WTC11 (cell line): ENCODE results near the gene NXPH4. TPM values are rescaled to one million over a fixed set of nuclear protein-coding genes. Genes with fewer than 3 reads are reported as not detected.

Source experiments
- ATAC-seq: fragments of 200-7000 bp; cut with Tn5 transposase; 2 replicates; pipeline ENCODE4 v1.10.0; 2021; ENCODE audit warnings: mild to moderate bottlenecking, moderate library complexity
- CTCF ChIA-PET: fragments of 300-600 bp; sonication (Branson Sonifier 250); formaldehyde crosslinking; loops from one replicate; lab custom pipeline; 2021; ENCODE audit warnings: antibody characterized with exemption; lab: Charles Lee
- POLR2A ChIA-PET: fragments of 350-600 bp; sonication (Branson Sonifier 250); formaldehyde crosslinking; loops from one replicate; lab custom pipeline; 2021; ENCODE audit warnings: antibody characterized with exemption; lab: Charles Lee
- DNase-seq: peaks from one replicate; pipeline ENCODE4 v3.0.0; 2021; ENCODE audit warnings: low spot score
- H3K27ac Mint-ChIP-seq: 2 replicates; pipeline ENCODE4 v1.8.0; 2021; ENCODE audit warnings: mixed read lengths
- H3K27me3 Mint-ChIP-seq: 2 replicates; pipeline ENCODE4 v1.8.0; 2021; ENCODE audit warnings: low read depth, mild to moderate bottlenecking, moderate library complexity, mixed read lengths
- H3K36me3 Mint-ChIP-seq: 2 replicates; pipeline ENCODE4 v1.8.0; 2021; ENCODE audit warnings: mixed read lengths
- H3K4me1 Mint-ChIP-seq: 2 replicates; pipeline ENCODE4 v1.8.0; 2022; ENCODE audit warnings: mixed read lengths
- H3K4me3 Mint-ChIP-seq: 2 replicates; pipeline ENCODE4 v1.8.0; 2021; ENCODE audit warnings: mild to moderate bottlenecking, moderate library complexity, mixed read lengths
- H3K9me3 Mint-ChIP-seq: 2 replicates; pipeline ENCODE4 v1.8.0; 2021; ENCODE audit warnings: mixed read lengths
- GTF2I ChIP-seq: fragments of 250-450 bp; sonication (Bioruptor Pico); conservative IDR thresholded peaks from 2 replicates; pipeline ENCODE4 v1.4.0; 2021; ENCODE audit warnings: mild to moderate bottlenecking
- JUN ChIP-seq: sonication (generic); formaldehyde crosslinking; IDR thresholded peaks from 2 replicates; pipeline ENCODE4 v1.8.0; 2023; ENCODE audit warnings: mild to moderate bottlenecking, missing genetic modification reagents
- MXD4 ChIP-seq: fragments of 250-450 bp; sonication (Bioruptor Pico); IDR thresholded peaks from 2 replicates; pipeline ENCODE4 v1.8.0; 2021; ENCODE audit warnings: mild to moderate bottlenecking, moderate library complexity, borderline replicate concordance
- NR1H2 ChIP-seq: sonication (generic); formaldehyde crosslinking; IDR thresholded peaks from 2 replicates; pipeline ENCODE4 v1.9.0; 2021; ENCODE audit warnings: mild to moderate bottlenecking, moderate library complexity, missing genetic modification reagents
- RORB ChIP-seq: fragments of 250-450 bp; sonication (Bioruptor Pico); IDR thresholded peaks from 2 replicates; pipeline ENCODE4 v1.9.0; 2021; ENCODE audit warnings: mild to moderate bottlenecking
- SP1 ChIP-seq: sonication (generic); formaldehyde crosslinking; conservative IDR thresholded peaks from 2 replicates; pipeline ENCODE4 v1.8.1; 2022; ENCODE audit warnings: missing genetic modification reagents
- TEAD1 ChIP-seq: sonication (generic); formaldehyde crosslinking; IDR thresholded peaks from 2 replicates; pipeline ENCODE4 v1.8.0; 2022; ENCODE audit warnings: mild to moderate bottlenecking, missing genetic modification reagents
- ZBTB21 ChIP-seq: sonication (generic); formaldehyde crosslinking; IDR thresholded peaks from 2 replicates; pipeline ENCODE4 v1.8.1; 2023; ENCODE audit warnings: mild to moderate bottlenecking, missing genetic modification reagents, borderline replicate concordance
- ZNF232 ChIP-seq: sonication (generic); formaldehyde crosslinking; IDR thresholded peaks from 2 replicates; pipeline ENCODE4 v1.8.0; 2022; ENCODE audit warnings: mild to moderate bottlenecking, missing genetic modification reagents
- ZNF317 ChIP-seq: sonication (generic); formaldehyde crosslinking; IDR thresholded peaks from 2 replicates; pipeline ENCODE4 v1.8.1; 2023; ENCODE audit warnings: low read depth, mild to moderate bottlenecking, moderate library complexity, missing genetic modification reagents, borderline replicate concordance
- ZNF396 ChIP-seq: fragments of 250-450 bp; sonication (Bioruptor Pico); IDR thresholded peaks from 2 replicates; pipeline ENCODE4 v1.8.0; 2021; ENCODE audit warnings: mild to moderate bottlenecking, moderate library complexity, borderline replicate concordance
- ZNF416 ChIP-seq: fragments of 250-450 bp; sonication (Bioruptor Pico); IDR thresholded peaks from 2 replicates; pipeline ENCODE4 v1.9.0; 2021; ENCODE audit warnings: mild to moderate bottlenecking, inconsistent platforms
- total RNA-seq: library from RNA; stranded (reverse); gene quantifications from 3 replicates; pipeline ENCODE4 v1.2.3, GENCODE V29; 2021
- TF ChIP-seq, protein P1 (sequence below): fragments of 250-450 bp; sonication (Bioruptor Pico); IDR thresholded peaks from 2 replicates; pipeline ENCODE4 v1.9.0; 2021; ENCODE audit warnings: mild to moderate bottlenecking, borderline replicate concordance
- TF ChIP-seq, protein P2 (sequence below): sonication (generic); formaldehyde crosslinking; IDR thresholded peaks from 2 replicates; pipeline ENCODE4 v1.8.0; 2022; ENCODE audit warnings: mild to moderate bottlenecking, missing genetic modification reagents
- TF ChIP-seq, protein P3 (sequence below): fragments of 200-600 bp; IDR thresholded peaks from 2 replicates; pipeline ENCODE4 v1.8.0; 2022; ENCODE audit warnings: antibody characterized with exemption
- TF ChIP-seq, protein P4 (sequence below): fragments of 250-450 bp; sonication (Bioruptor Pico); conservative IDR thresholded peaks from 2 replicates; pipeline ENCODE4 v1.9.0; 2021; ENCODE audit warnings: mild to moderate bottlenecking
- TF ChIP-seq, protein P5 (sequence below): sonication (generic); formaldehyde crosslinking; conservative IDR thresholded peaks from 2 replicates; pipeline ENCODE4 v1.8.1; 2022; ENCODE audit warnings: mild to moderate bottlenecking, missing genetic modification reagents
- TF ChIP-seq, protein P6 (sequence below): sonication (generic); formaldehyde crosslinking; IDR thresholded peaks from 2 replicates; pipeline ENCODE4 v1.8.1; 2023; ENCODE audit warnings: mild to moderate bottlenecking, moderate library complexity, missing genetic modification reagents
- TF ChIP-seq, protein P7 (sequence below): sonication (generic); formaldehyde crosslinking; IDR thresholded peaks from 2 replicates; pipeline ENCODE4 v1.8.0; 2022; ENCODE audit warnings: missing genetic modification reagents

The NXPH4 gene
- total RNA-seq, 1 experiment from 2014 or later, result 4.9 TPM

DNA sequence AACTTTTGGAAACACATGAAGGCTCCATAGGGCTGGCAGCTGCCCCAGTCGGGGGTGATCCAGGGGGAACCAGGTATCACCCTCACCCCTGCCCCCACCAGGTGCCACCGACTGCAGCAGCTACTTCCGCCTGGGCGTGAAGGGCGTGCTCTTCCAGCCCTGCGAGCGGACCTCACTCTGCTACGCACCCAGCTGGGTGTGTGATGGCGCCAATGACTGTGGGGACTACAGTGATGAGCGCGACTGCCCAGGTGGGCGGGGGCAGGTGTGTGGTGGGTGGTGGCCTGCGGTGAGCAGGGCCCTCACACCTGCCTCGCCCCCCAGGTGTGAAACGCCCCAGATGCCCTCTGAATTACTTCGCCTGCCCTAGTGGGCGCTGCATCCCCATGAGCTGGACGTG lies 22.3 kb upstream of the NXPH4 start:
- H3K4me1 Mint-ChIP-seq, result no peaks in the 10 kb centered on the region
- H3K4me3 Mint-ChIP-seq, result no peak overlapping the region
- TF ChIP-seq GTF2I (CRISPR knock-in tag) (no peak), TEAD1 (CRISPR knock-in tag) (no peak), ZBTB21 (no peak), ZNF396 (CRISPR knock-in tag) (no peak), RORB (CRISPR knock-in tag) (no peak), SP1 (CRISPR knock-in tag) (no peak), JUN (CRISPR knock-in tag) (no peak), ZNF317 (CRISPR knock-in tag) (no peak), MXD4 (CRISPR knock-in tag) (no peak), NR1H2 (CRISPR knock-in tag) (no peak), ZNF416 (CRISPR knock-in tag) (no peak), ZNF232 (CRISPR knock-in tag) (no peak)
- TF ChIP-seq, protein P1, sequence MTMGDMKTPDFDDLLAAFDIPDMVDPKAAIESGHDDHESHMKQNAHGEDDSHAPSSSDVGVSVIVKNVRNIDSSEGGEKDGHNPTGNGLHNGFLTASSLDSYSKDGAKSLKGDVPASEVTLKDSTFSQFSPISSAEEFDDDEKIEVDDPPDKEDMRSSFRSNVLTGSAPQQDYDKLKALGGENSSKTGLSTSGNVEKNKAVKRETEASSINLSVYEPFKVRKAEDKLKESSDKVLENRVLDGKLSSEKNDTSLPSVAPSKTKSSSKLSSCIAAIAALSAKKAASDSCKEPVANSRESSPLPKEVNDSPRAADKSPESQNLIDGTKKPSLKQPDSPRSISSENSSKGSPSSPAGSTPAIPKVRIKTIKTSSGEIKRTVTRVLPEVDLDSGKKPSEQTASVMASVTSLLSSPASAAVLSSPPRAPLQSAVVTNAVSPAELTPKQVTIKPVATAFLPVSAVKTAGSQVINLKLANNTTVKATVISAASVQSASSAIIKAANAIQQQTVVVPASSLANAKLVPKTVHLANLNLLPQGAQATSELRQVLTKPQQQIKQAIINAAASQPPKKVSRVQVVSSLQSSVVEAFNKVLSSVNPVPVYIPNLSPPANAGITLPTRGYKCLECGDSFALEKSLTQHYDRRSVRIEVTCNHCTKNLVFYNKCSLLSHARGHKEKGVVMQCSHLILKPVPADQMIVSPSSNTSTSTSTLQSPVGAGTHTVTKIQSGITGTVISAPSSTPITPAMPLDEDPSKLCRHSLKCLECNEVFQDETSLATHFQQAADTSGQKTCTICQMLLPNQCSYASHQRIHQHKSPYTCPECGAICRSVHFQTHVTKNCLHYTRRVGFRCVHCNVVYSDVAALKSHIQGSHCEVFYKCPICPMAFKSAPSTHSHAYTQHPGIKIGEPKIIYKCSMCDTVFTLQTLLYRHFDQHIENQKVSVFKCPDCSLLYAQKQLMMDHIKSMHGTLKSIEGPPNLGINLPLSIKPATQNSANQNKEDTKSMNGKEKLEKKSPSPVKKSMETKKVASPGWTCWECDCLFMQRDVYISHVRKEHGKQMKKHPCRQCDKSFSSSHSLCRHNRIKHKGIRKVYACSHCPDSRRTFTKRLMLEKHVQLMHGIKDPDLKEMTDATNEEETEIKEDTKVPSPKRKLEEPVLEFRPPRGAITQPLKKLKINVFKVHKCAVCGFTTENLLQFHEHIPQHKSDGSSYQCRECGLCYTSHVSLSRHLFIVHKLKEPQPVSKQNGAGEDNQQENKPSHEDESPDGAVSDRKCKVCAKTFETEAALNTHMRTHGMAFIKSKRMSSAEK, result no peak
- TF ChIP-seq, protein P2, sequence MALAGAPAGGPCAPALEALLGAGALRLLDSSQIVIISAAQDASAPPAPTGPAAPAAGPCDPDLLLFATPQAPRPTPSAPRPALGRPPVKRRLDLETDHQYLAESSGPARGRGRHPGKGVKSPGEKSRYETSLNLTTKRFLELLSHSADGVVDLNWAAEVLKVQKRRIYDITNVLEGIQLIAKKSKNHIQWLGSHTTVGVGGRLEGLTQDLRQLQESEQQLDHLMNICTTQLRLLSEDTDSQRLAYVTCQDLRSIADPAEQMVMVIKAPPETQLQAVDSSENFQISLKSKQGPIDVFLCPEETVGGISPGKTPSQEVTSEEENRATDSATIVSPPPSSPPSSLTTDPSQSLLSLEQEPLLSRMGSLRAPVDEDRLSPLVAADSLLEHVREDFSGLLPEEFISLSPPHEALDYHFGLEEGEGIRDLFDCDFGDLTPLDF (CRISPR knock-in tag), result no peak
- TF ChIP-seq, protein P3, sequence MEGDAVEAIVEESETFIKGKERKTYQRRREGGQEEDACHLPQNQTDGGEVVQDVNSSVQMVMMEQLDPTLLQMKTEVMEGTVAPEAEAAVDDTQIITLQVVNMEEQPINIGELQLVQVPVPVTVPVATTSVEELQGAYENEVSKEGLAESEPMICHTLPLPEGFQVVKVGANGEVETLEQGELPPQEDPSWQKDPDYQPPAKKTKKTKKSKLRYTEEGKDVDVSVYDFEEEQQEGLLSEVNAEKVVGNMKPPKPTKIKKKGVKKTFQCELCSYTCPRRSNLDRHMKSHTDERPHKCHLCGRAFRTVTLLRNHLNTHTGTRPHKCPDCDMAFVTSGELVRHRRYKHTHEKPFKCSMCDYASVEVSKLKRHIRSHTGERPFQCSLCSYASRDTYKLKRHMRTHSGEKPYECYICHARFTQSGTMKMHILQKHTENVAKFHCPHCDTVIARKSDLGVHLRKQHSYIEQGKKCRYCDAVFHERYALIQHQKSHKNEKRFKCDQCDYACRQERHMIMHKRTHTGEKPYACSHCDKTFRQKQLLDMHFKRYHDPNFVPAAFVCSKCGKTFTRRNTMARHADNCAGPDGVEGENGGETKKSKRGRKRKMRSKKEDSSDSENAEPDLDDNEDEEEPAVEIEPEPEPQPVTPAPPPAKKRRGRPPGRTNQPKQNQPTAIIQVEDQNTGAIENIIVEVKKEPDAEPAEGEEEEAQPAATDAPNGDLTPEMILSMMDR, result no peak
- TF ChIP-seq, protein P4, sequence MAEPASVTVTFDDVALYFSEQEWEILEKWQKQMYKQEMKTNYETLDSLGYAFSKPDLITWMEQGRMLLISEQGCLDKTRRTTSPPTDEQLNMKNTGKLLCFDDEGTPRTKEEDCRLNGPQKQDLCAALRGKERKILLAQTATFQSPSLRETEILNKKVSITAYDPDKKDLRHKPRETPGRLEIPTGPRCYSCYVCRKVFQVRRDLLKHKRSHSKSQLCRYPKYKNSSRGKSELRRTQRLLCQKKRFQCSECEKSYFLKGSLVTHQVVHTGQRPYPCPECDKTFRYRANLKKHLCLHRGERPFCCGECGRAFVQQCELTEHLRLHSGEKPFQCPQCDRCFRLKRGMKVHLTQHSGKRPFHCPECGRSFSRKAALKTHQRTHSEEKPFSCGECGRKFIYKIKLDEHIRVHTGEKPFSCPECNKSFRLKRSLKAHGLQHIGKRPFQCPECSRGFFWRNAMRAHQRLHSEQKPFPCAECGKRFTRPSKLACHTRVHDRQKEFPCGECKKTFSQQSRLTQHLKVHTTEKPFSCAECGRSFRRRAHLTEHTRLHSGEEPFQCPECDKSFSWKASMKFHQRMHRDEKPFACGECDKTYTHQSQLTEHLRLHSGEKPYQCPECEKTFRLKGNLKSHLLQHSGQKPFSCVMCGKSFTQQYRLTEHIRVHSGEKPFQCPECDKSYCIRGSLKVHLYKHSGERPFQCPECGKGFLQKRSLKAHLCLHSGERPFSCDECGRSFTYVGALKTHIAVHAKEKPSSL, result no peak
- TF ChIP-seq, protein P5, sequence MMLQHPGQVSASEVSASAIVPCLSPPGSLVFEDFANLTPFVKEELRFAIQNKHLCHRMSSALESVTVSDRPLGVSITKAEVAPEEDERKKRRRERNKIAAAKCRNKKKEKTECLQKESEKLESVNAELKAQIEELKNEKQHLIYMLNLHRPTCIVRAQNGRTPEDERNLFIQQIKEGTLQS (CRISPR knock-in tag), result no peak
- TF ChIP-seq, protein P6, sequence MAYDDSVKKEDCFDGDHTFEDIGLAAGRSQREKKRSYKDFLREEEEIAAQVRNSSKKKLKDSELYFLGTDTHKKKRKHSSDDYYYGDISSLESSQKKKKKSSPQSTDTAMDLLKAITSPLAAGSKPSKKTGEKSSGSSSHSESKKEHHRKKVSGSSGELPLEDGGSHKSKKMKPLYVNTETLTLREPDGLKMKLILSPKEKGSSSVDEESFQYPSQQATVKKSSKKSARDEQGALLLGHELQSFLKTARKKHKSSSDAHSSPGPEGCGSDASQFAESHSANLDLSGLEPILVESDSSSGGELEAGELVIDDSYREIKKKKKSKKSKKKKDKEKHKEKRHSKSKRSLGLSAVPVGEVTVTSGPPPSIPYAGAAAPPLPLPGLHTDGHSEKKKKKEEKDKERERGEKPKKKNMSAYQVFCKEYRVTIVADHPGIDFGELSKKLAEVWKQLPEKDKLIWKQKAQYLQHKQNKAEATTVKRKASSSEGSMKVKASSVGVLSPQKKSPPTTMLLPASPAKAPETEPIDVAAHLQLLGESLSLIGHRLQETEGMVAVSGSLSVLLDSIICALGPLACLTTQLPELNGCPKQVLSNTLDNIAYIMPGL, result no peak
- TF ChIP-seq, protein P7, sequence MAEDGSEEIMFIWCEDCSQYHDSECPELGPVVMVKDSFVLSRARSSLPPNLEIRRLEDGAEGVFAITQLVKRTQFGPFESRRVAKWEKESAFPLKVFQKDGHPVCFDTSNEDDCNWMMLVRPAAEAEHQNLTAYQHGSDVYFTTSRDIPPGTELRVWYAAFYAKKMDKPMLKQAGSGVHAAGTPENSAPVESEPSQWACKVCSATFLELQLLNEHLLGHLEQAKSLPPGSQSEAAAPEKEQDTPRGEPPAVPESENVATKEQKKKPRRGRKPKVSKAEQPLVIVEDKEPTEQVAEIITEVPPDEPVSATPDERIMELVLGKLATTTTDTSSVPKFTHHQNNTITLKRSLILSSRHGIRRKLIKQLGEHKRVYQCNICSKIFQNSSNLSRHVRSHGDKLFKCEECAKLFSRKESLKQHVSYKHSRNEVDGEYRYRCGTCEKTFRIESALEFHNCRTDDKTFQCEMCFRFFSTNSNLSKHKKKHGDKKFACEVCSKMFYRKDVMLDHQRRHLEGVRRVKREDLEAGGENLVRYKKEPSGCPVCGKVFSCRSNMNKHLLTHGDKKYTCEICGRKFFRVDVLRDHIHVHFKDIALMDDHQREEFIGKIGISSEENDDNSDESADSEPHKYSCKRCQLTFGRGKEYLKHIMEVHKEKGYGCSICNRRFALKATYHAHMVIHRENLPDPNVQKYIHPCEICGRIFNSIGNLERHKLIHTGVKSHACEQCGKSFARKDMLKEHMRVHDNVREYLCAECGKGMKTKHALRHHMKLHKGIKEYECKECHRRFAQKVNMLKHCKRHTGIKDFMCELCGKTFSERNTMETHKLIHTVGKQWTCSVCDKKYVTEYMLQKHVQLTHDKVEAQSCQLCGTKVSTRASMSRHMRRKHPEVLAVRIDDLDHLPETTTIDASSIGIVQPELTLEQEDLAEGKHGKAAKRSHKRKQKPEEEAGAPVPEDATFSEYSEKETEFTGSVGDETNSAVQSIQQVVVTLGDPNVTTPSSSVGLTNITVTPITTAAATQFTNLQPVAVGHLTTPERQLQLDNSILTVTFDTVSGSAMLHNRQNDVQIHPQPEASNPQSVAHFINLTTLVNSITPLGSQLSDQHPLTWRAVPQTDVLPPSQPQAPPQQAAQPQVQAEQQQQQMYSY (CRISPR knock-in tag), result no peak
- TF ChIP-seq, all 79 proteins: peak for 0
- CTCF ChIA-PET, result no interaction called here
- Mint-ChIP-seq H3K27me3 (no peaks in the 10 kb centered on the region), H3K36me3 (peaks cover 71% of the 10 kb centered on the region), H3K9me3 (peaks cover 5% of the 10 kb centered on the region; the same call in 1 of the 2 replicates), H3K27ac (peak overlapping the region; percentile 53; the same call in 1 of the 2 replicates)
- DNase-seq (no peak), ATAC-seq (no peak)
- POLR2A ChIA-PET, result no interaction called here
